Keratinocyte (primary cell): Measurements from ENCODE around the gene SETD7.
"Not testable (repeated sequence)": the region's sequence is repeated elsewhere in the genome, so short reads cannot be mapped to it uniquely, and the experiment has no call there.

Source experiments
- EZH2 ChIP-seq: IDR thresholded peaks from one replicate; pipeline ENCODE4 v1.6.1; 2012; ENCODE audit warnings: inconsistent platforms, mild to moderate bottlenecking, low read length, moderate library complexity
- TF ChIP-seq, protein P1 (sequence below), 3 experiments: IDR thresholded peaks in 1 of 3; conservative IDR thresholded peaks in 1 of 3; optimal IDR thresholded peaks in 1 of 3; 2 replicates in 2 of 3; 3 replicates in 1 of 3; pipeline versions ENCODE3 to v1.5.1; 2011; ENCODE audit warnings: low read length in 3 of 3, mild to moderate bottlenecking in 3 of 3, moderate library complexity in 2 of 3, control low read depth in 1 of 3, inconsistent platforms in 1 of 3; ENCODE audit not compliant: insufficient read depth in 2 of 3; ENCODE audit errors: extremely low read depth in 1 of 3

GRCh38 chr4:139447078-139447477 is 108.9 kb downstream of the SETD7 start:
- not testable (repeated sequence) for TF ChIP-seq EZH2
- TF ChIP-seq, protein P1, sequence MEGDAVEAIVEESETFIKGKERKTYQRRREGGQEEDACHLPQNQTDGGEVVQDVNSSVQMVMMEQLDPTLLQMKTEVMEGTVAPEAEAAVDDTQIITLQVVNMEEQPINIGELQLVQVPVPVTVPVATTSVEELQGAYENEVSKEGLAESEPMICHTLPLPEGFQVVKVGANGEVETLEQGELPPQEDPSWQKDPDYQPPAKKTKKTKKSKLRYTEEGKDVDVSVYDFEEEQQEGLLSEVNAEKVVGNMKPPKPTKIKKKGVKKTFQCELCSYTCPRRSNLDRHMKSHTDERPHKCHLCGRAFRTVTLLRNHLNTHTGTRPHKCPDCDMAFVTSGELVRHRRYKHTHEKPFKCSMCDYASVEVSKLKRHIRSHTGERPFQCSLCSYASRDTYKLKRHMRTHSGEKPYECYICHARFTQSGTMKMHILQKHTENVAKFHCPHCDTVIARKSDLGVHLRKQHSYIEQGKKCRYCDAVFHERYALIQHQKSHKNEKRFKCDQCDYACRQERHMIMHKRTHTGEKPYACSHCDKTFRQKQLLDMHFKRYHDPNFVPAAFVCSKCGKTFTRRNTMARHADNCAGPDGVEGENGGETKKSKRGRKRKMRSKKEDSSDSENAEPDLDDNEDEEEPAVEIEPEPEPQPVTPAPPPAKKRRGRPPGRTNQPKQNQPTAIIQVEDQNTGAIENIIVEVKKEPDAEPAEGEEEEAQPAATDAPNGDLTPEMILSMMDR (optimal IDR thresholded peaks at IDR 0.05 in 1 of 3, IDR thresholded peaks at IDR 0.05 in 1 of 3, conservative IDR thresholded peaks at IDR 0.05 in 1 of 3; ENCODE audit: extremely low read depth in 1 of 3, insufficient read depth in 2 of 3, low read length in 3 of 3) = not testable (repeated sequence)
